KOPT-K1 (cell line): Measurements from ENCODE around the gene IL1RL1.

ENCODE experiments used
- H3K27ac ChIP-seq: fragments of 200-600 bp; sonication (generic); 2 replicates; pipeline ENCODE4 v1.5.1; 2016; ENCODE audit warnings: antibody characterized with exemption, mild to moderate bottlenecking, low read depth, low read length; ENCODE audit not compliant: poor library complexity, severe bottlenecking
- H3K36me3 ChIP-seq: fragments of 200-600 bp; sonication (generic); 2 replicates; pipeline ENCODE4 v1.5.1; 2017; ENCODE audit warnings: antibody characterized with exemption, mild to moderate bottlenecking, low read length, moderate library complexity; ENCODE audit not compliant: insufficient read depth
- H3K9me3 ChIP-seq: fragments of 200-600 bp; sonication (generic); 2 replicates; pipeline ENCODE4 v1.5.1; 2017; ENCODE audit warnings: antibody characterized with exemption, low read length, mild to moderate bottlenecking; ENCODE audit not compliant: insufficient read depth, poor library complexity, severe bottlenecking

Gene IL1RL1

GRCh38 chr2:102396012-102396411 lies 84.6 kb downstream of the IL1RL1 start:
- H3K27ac ChIP-seq = no peak overlapping the region
- no peaks in the 10 kb centered on the region for H3K36me3 ChIP-seq
- H3K9me3 ChIP-seq = no peaks in the 10 kb centered on the region

GRCh38 chr2:102397209-102397608 lies 85.8 kb downstream of the IL1RL1 start:
- no peaks in the 10 kb centered on the region for H3K9me3 ChIP-seq
- no peak overlapping the region for H3K27ac ChIP-seq
- no peaks in the 10 kb centered on the region for H3K36me3 ChIP-seq

- Histone ChIP-seq H3K27ac (no peak overlapping the region), H3K36me3 (no peaks in the 10 kb centered on the region), H3K9me3 (no peaks in the 10 kb centered on the region)
Observed at GRCh38 chr2:102399499-102400141, 88.3 kb downstream of the IL1RL1 start.

- H3K27ac ChIP-seq = no peak overlapping the region
- H3K36me3 ChIP-seq = no peaks in the 10 kb centered on the region
- H3K9me3 ChIP-seq = no peaks in the 10 kb centered on the region
Observed at GRCh38 chr2:102401456-102401855, 90.1 kb downstream of the IL1RL1 start.
